Kidney capillary endothelial cell (primary cell): ENCODE results near the gene MMP25.
A peak's percentile ranks its signal among the peaks of the same experiment; 100 is the strongest.
"Not testable (repeated sequence)": the region's sequence is repeated elsewhere in the genome, so short reads cannot be mapped to it uniquely, and the experiment has no call there.

Source experiments
- DNase-seq: peaks from one replicate; pipeline ENCODE4 v3.0.0-alpha.2; 2018; ENCODE audit warnings: low spot score

The MMP25 gene

GRCh38 chr16:3073448-3073847 is 27.1 kb downstream of the MMP25 start:
- DNase-seq = no peak

GRCh38 chr16:3074860-3075522 is 28.6 kb downstream of the MMP25 start:
- no peak for DNase-seq

GRCh38 chr16:3075523-3075915 is 29.2 kb downstream of the MMP25 start:
- DNase-seq = no peak

- DNase-seq = not testable (repeated sequence)
Measured at GRCh38 chr16:3075946-3076345, 29.6 kb downstream of the MMP25 start.

GRCh38 chr16:3076577-3076976 is 30.2 kb downstream of the MMP25 start:
- DNase-seq = no peak

- DNase-seq = no peak
Measured at GRCh38 chr16:3080024-3080423, 33.7 kb downstream of the MMP25 start.

GRCh38 chr16:3081957-3082356 is 35.6 kb downstream of the MMP25 start:
- DNase-seq = not testable (repeated sequence)

GRCh38 chr16:3083408-3083807 is 37.0 kb downstream of the MMP25 start:
- DNase-seq = not testable (repeated sequence)

GRCh38 chr16:3084491-3084890 is 38.1 kb downstream of the MMP25 start:
- DNase-seq = no peak

GRCh38 chr16:3084969-3085670 is 38.8 kb downstream of the MMP25 start:
- DNase-seq = no peak

GRCh38 chr16:3085868-3086595 is 39.7 kb downstream of the MMP25 start:
- no peak for DNase-seq

- DNase-seq = peak; percentile 71
Measured at GRCh38 chr16:3086596-3087242, 40.4 kb downstream of the MMP25 start.

- DNase-seq = peak; percentile 91
Measured at GRCh38 chr16:3087243-3088235, 41.2 kb downstream of the MMP25 start.

- no peak for DNase-seq
Measured at GRCh38 chr16:3088450-3088849, 42.1 kb downstream of the MMP25 start.

GRCh38 chr16:3088925-3089716 is 42.8 kb downstream of the MMP25 start:
- no peak for DNase-seq

GRCh38 chr16:3089717-3090592 is 43.6 kb downstream of the MMP25 start:
- no peak for DNase-seq

- DNase-seq = no peak
Measured at GRCh38 chr16:3091551-3091950, 45.2 kb downstream of the MMP25 start.

GRCh38 chr16:3092501-3092941 is 46.2 kb downstream of the MMP25 start:
- no peak for DNase-seq

GRCh38 chr16:3094289-3095027 is 48.1 kb downstream of the MMP25 start:
- DNase-seq = peak; percentile 69
